Measurements from ENCODE around the gene RAB11FIP3.

GRCh38 chr16:543301-544164 lies 118.1 kb downstream of the RAB11FIP3 start:
- TF ChIP-seq EZH2phosphoT487 (IDR thresholded peaks at IDR 0.05; ENCODE audit: low read length) (no peak), CTCF (IDR thresholded peaks at IDR 0.05; ENCODE audit: low read length) (no peak)
